ENCODE results near the gene TVP23A. TPM values are rescaled to one million over a fixed set of nuclear protein-coding genes. Genes with fewer than 3 reads are reported as not detected.

TVP23A gene
- total and polyA plus RNA-seq, 9 donors, result 2.0 to 4.0 (median 2.9) TPM

Other genes starting within 250 kb of the TVP23A start
- 50.4 TPM for gene EMP2, start 238.2 kb downstream of the TVP23A start, total RNA-seq
- gene EMP2, start 238.2 kb downstream of the TVP23A start, polyA plus RNA-seq (ENCODE audit: insufficient read depth in 1 of 8, insufficient read length in 8 of 8, low replicate concordance in 1 of 8), result 10 to 100 TPM; 55.5 to 74.8 (median 66.5) TPM
- gene TEKT5, start 123.9 kb downstream of the TVP23A start, total RNA-seq, result 0.13 TPM
- gene TEKT5, start 123.9 kb downstream of the TVP23A start, polyA plus RNA-seq (ENCODE audit: insufficient read depth in 1 of 8, insufficient read length in 8 of 8, low replicate concordance in 1 of 8), result under 1 TPM in 4 of 8 donors, not detected in 4; 0.16 to 0.39 (median 0.20) TPM
- 34.0 TPM for gene NUBP1, start 75.0 kb downstream of the TVP23A start, total RNA-seq
- 10 to 100 TPM; 27.0 to 33.5 (median 30.2) TPM for gene NUBP1, start 75.0 kb downstream of the TVP23A start, polyA plus RNA-seq (ENCODE audit: insufficient read depth in 1 of 8, insufficient read length in 8 of 8, low replicate concordance in 1 of 8)
- gene CIITA, start 58.4 kb upstream of the TVP23A start, total RNA-seq, result 0.98 TPM
- gene CIITA, start 58.4 kb upstream of the TVP23A start, polyA plus RNA-seq (ENCODE audit: insufficient read depth in 1 of 8, insufficient read length in 8 of 8, low replicate concordance in 1 of 8), result 1 to 10 TPM; 1.2 to 3.7 (median 1.8) TPM
- 50.4 TPM for gene DEXI, start 123.7 kb upstream of the TVP23A start, total RNA-seq
- gene DEXI, start 123.7 kb upstream of the TVP23A start, polyA plus RNA-seq (ENCODE audit: insufficient read depth in 1 of 8, insufficient read length in 8 of 8, low replicate concordance in 1 of 8), result 10 to 100 TPM; 46.8 to 64.5 (median 54.6) TPM
- gene CLEC16A, start 125.8 kb upstream of the TVP23A start, total RNA-seq, result 13.7 TPM
- 10 to 100 TPM; 11.5 to 18.3 (median 15.3) TPM for gene CLEC16A, start 125.8 kb upstream of the TVP23A start, polyA plus RNA-seq (ENCODE audit: insufficient read depth in 1 of 8, insufficient read length in 8 of 8, low replicate concordance in 1 of 8)

Measured in muscle of leg (tissue), 9 donors.